ENCODE results near the gene IFNB1.

IFNB1 gene

GRCh38 chr9:21077781-21078180, at the start of gene IFNB1:
Gene IFNB1 (minus strand): TSS chr9:21077942. CDS start chr9:21077869, 73 bp downstream.
- no peak for DNase-seq

GRCh38 chr9:21121595-21122251, 44.0 kb upstream of the IFNB1 start:
- DNase-seq = no peak

- DNase-seq = no peak
Measured at GRCh38 chr9:21121079-21121478, 43.3 kb upstream of the IFNB1 start.

GRCh38 chr9:21119093-21119770, 41.5 kb upstream of the IFNB1 start:
- peak; percentile 93 for DNase-seq

GRCh38 chr9:21114311-21114710, 36.6 kb upstream of the IFNB1 start:
- DNase-seq = no peak

GRCh38 chr9:21110708-21111576, 33.2 kb upstream of the IFNB1 start:
- peak; percentile 92 for DNase-seq

GRCh38 chr9:21104787-21105186, 27.0 kb upstream of the IFNB1 start:
- peak; percentile 71 for DNase-seq

GRCh38 chr9:21102305-21102704, 24.6 kb upstream of the IFNB1 start:
- no peak for DNase-seq

- DNase-seq = peak; percentile 64
Measured at GRCh38 chr9:21097817-21098216, 20.1 kb upstream of the IFNB1 start.

- peak; percentile 67 for DNase-seq
Measured at GRCh38 chr9:21096901-21097255, 19.1 kb upstream of the IFNB1 start.

GRCh38 chr9:21096172-21096900, 18.6 kb upstream of the IFNB1 start:
- DNase-seq = peak; percentile 87

- no peak for DNase-seq
Measured at GRCh38 chr9:21095561-21095960, 17.8 kb upstream of the IFNB1 start.

GRCh38 chr9:21086538-21086937, 8.8 kb upstream of the IFNB1 start:
- no peak for DNase-seq

- no peak for DNase-seq
Measured at GRCh38 chr9:21085005-21085404, 7.3 kb upstream of the IFNB1 start.

GRCh38 chr9:21084242-21084850, 6.6 kb upstream of the IFNB1 start:
- DNase-seq = no peak

GRCh38 chr9:21082671-21083070, 4.9 kb upstream of the IFNB1 start:
- DNase-seq = peak; percentile 21

- peak; percentile 84 for DNase-seq
Measured at GRCh38 chr9:21081999-21082398, 4.3 kb upstream of the IFNB1 start.

- DNase-seq = no peak
Measured at GRCh38 chr9:21081451-21081850, 3.7 kb upstream of the IFNB1 start.

- no peak for DNase-seq
Measured at GRCh38 chr9:21080793-21081192, 3.1 kb upstream of the IFNB1 start.

GRCh38 chr9:21078702-21079101, 960 bp upstream of the IFNB1 start:
- peak; percentile 64 for DNase-seq

- peak; percentile 36 for DNase-seq
Measured at GRCh38 chr9:21075484-21075883, 2.3 kb downstream of the IFNB1 start.

GRCh38 chr9:21070906-21071305, 6.8 kb downstream of the IFNB1 start:
- no peak for DNase-seq

- DNase-seq = peak; percentile 86
Measured at GRCh38 chr9:21070171-21070571, 7.6 kb downstream of the IFNB1 start.

Measured in hematopoietic multipotent progenitor cell treated with erythropoietin and hydrocortisone succinate and interleukin-3 and kit ligand, for 4 days (in vitro differentiated cells).